ENCODE data around the gene NMNAT2.

DNA sequence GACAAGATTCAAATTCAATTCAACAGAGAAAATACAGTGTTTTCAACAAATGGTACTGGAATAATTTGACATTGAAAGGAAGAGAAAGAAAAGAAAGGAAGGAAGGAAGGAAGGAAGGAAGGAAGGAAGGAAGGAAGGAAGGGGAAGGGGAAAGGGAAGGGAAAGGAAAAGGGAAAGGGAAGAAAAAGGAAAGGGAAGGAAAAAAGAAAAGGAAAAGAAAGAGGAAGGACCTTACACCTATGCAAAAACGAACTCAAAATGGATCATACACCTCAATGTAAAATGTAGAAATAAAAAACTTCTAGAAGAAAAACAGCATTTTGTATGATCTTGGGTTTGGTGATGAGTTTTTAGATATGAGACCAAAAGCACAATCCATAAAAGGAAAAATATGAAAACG, 19.9 kb upstream of the NMNAT2 start:
- no peak for TF ChIP-seq EP300 (IDR thresholded peaks at IDR 0.05)
- TF ChIP-seq, protein P1, sequence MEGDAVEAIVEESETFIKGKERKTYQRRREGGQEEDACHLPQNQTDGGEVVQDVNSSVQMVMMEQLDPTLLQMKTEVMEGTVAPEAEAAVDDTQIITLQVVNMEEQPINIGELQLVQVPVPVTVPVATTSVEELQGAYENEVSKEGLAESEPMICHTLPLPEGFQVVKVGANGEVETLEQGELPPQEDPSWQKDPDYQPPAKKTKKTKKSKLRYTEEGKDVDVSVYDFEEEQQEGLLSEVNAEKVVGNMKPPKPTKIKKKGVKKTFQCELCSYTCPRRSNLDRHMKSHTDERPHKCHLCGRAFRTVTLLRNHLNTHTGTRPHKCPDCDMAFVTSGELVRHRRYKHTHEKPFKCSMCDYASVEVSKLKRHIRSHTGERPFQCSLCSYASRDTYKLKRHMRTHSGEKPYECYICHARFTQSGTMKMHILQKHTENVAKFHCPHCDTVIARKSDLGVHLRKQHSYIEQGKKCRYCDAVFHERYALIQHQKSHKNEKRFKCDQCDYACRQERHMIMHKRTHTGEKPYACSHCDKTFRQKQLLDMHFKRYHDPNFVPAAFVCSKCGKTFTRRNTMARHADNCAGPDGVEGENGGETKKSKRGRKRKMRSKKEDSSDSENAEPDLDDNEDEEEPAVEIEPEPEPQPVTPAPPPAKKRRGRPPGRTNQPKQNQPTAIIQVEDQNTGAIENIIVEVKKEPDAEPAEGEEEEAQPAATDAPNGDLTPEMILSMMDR (IDR thresholded peaks at IDR 0.05): no peak
- no peak for TF ChIP-seq POLR2A (IDR thresholded peaks at IDR 0.05)
